HEK293 (cell line): ENCODE data around the gene KCNMB2.

Experiments
- ELK4 ChIP-seq: IDR thresholded peaks from 2 replicates; pipeline ENCODE4 v1.6.1; 2011; ENCODE audit warnings: mild to moderate bottlenecking, low read depth, low read length, borderline replicate concordance
- SP2 ChIP-seq: fragments of 450-650 bp; formaldehyde crosslinking; IDR thresholded peaks from 2 replicates; pipeline ENCODE4 v1.5.1; 2016; ENCODE audit warnings: missing biosample characterization, missing genetic modification characterization
- ZBTB6 ChIP-seq: fragments of 450-650 bp; formaldehyde crosslinking; IDR thresholded peaks from 2 replicates; pipeline ENCODE4 v1.5.1; 2017; ENCODE audit warnings: missing biosample characterization, missing genetic modification characterization
- ZNF114 ChIP-seq: fragments of 450-650 bp; formaldehyde crosslinking; IDR thresholded peaks from 2 replicates; pipeline ENCODE4 v1.5.0; 2017; ENCODE audit warnings: missing biosample characterization, missing genetic modification characterization
- ZNF23 ChIP-seq: fragments of 450-650 bp; formaldehyde crosslinking; IDR thresholded peaks from 2 replicates; pipeline ENCODE4 v1.5.1; 2016; ENCODE audit warnings: missing biosample characterization, missing genetic modification characterization, borderline replicate concordance

GRCh38 chr3:178669022-178669601, 132.9 kb downstream of the KCNMB2 start:
- no peak for TF ChIP-seq ZNF114 (tag by site-specific recombination)
- TF ChIP-seq ELK4: no peak
- TF ChIP-seq ZNF23 (tag by site-specific recombination): no peak
- no peak for TF ChIP-seq ZBTB6 (tag by site-specific recombination)
- no peak for TF ChIP-seq SP2 (tag by site-specific recombination)
